HG03159 (cell line): ENCODE results near the gene MEF2B.
"Not testable (repeated sequence)": the region's sequence is repeated elsewhere in the genome, so short reads cannot be mapped to it uniquely, and the experiment has no call there.

ENCODE experiments used
- ATAC-seq: cut with Tn5 transposase; IDR thresholded peaks from one replicate; pipeline ENCODE4 v1.9.1; 2021; ENCODE audit warnings: mild to moderate bottlenecking, moderate library complexity; ENCODE audit not compliant: unreplicated experiment

Gene MEF2B

DNA sequence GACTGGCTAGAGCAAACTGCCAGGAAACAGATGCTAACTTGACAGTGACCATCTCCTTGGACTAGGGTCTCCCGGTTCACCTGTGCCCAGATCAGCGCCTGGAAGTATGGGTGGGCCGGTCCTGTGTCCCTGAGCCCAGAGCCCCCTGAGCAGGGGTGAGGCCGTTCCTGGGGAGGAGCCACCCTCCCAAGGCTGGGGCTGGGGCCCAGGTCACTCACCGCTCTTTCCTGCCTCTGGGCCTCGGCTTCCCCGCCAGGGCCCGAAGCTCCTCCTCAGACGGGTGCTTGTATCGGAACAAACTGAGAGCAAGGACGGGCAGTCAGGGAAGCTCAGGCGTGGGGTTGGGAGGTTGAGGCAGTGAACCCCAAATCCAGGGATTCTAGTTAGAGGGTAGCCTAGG lies 37.2 kb downstream of the MEF2B start:
- ATAC-seq, result no peak

DNA sequence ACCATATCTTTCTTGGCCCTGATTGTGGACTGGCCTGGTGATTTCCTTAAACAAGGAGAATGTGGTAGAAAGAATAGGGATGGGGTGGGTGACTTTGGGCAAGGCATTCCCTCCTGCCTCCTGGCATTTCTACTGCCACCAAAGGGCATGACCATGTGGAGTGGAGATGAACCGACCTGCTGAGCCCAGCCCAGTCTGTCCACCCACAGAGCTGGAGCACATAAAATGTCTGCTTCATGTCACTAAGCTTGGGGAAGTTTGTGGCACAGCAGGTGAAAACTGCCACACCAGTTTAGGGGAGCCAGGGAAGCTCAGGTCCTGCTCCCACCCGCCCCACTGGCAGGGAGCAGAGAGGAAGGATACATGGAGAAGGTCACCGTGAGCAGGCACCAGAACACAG lies 38.1 kb downstream of the MEF2B start:
- ATAC-seq, result no peak

DNA sequence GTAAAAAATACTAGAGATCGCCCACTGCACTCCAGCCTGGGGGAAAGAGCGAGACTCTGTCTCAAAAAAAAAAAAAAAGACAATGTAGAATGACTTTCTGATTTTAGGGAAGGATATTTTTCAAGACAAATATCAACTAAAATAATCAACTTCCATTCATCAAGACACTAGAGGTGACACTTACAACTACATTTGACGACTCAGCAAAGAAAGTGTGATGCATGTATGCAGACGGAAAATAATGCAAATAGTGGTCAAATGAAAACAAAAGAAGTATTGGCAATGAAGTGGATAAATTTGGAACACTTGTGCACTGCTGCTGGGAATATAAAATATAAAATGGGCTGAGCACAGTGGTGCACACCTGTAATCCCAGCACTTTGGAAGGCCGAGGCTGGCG lies 44.0 kb downstream of the MEF2B start:
- no peak for ATAC-seq

DNA sequence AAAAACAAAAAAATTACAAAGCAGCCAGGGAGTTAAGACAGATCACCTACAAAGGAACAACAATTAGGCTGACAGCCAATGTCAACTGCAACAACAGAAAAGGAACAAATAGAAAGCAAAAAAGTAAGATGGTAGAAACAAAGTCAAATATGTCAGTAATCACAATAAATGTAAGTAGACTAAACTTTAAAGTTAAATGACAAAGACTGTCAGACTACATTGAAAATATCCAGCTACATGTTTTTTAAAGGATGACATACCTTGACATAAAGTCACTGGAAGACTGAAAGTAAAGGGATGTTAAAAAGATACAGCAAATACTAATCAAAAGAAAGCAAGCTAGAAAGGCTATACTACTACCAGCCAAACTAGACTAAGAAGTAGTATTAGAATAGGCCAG lies 46.7 kb downstream of the MEF2B start:
- ATAC-seq, result no peak

DNA sequence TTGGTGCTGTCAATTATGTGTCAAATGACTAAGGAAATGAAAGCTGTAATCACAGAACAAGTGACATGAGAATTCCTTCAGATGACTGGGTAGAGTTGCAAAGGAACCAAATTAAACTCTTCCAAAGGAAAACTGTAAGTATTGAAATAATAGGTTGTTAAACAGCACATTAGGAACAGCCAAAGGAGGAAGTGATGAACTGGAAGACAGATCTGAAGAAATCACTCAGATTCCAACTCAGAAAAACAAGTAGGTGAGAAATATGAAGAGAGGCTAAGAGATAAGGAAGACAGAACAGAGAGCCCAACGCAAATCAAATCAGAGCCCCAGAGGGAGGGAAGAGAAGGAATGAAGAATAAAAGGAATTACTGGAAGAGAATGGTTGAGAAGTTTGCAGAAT lies 47.2 kb downstream of the MEF2B start:
- no peak for ATAC-seq

DNA sequence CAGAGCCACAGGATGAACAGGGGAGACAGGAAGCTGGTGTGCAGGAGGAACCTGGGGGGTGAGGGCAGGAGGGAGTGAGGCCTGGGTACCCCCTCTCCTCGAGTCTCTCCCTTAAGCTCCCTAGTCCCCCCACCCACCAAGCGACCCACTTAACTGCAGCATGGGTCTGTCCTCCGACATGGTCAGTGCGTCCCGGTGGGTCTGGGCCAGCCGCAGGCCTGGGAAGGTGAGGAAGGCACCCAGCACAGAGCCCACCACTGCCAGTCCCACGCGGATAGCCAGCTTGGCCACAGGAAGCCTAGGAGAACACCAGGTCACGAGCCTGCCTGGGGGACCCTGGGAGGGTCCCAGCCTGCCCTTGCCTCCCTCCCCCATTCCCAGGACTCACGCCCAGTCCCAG lies 48.7 kb downstream of the MEF2B start:
- ATAC-seq, result no peak

DNA sequence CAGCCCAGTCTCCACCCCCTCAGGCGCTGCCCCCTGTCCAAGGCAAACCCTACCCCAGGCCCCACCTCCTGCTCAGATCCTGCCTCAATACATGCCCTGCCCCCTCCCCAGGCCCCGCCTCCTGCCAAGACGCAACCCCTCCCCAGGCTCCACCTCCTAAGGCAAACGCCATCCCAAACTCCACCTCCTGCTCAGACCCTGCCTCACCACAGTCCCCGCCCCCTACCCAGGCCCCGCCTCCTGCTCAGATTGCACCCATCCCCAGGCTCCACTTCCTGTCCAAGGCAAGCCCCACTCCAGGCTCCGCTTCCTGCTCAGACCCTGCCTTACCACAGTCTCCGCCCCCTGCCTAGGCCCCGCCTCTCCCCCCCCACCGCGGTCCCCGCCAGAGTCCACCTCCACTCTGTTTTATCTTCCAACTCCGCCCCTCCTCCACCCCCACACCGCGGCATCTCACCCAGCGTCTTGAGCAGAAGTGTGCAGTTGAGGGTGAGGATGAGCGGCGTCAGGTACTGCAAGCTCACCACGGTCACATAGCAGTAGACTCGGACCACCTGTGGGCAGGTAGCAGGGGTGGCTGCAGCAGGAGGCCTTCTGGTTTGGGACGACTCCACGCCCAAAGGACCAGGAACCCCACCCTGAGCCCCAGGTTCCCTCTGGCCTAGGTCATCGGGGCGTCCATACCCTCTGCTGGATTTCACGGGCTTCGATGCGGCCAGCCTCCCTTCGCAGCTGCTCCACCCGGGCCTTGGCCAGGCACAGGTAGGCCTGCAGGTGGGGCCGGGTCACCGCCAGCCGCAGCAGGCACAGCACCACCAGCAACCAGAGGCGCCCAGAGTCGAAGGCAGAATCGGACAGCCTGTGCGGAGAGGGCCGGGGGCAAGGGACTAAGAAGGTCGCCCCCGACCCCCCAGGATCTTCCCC lies 49.5 kb downstream of the MEF2B start:
- no peak for ATAC-seq

DNA sequence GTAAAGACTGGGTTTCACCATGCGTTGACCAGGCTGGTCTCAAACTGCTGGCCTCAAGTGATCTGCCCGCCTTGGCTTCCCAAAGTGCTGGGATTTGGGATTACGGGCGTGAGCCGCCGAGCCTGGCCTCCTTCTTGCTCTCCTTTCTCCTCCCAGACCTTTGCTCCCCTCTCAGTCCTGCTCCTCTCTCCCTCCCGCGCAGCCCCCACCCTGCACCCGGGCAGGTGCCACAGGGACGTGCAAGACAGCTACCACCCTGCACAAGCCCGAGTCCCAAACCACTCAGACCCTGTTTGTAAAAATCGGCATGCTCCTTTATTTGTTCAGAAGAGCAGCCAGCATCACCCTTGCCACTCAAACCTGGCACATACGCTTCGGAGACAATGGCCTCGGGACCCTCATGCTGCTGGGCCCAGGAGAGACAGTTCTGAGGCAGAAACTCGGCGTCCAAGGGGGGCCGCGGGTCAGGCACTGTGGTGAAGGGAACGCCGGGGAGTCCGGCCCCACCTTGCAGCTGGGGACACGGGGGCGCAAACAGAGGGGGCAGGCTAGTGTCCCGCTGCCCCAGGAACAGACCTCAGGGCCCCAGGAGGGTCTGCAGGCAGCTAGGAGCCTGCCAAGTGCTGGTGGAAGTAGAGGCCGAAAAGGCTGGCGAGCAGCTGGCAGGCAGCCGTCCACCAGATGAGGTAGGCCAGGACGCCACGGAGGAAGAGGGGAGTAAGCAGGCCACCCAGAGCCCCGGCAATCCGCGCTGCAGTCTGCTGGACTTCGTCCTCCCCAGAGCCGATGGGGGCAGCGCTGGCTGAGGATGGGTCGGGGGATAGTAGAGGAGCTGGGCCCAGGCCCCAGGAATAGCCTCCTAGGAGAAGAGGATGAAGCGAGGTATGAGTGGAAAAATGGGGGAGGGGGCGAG lies 50.5 kb downstream of the MEF2B start:
- ATAC-seq, result no peak

DNA sequence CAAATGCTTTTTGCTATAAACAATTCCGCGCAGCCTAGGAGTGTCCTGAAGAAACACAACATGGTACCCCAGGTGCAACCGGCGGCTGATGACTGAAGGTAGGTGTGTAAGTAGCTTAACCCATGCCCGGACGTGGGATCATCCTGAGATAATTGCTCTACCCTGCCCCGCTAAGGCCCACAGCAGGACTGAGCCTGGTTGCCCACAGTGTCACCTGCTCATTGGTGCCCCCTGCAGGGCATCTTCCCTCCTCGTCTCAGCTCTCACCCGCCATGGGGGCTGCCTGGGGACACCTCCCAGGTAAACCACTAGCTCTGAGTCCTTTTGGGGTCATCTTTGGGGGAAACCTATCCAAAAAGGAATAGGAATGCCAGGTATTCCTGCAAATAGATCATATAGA lies 54.1 kb downstream of the MEF2B start:
- no peak for ATAC-seq

DNA sequence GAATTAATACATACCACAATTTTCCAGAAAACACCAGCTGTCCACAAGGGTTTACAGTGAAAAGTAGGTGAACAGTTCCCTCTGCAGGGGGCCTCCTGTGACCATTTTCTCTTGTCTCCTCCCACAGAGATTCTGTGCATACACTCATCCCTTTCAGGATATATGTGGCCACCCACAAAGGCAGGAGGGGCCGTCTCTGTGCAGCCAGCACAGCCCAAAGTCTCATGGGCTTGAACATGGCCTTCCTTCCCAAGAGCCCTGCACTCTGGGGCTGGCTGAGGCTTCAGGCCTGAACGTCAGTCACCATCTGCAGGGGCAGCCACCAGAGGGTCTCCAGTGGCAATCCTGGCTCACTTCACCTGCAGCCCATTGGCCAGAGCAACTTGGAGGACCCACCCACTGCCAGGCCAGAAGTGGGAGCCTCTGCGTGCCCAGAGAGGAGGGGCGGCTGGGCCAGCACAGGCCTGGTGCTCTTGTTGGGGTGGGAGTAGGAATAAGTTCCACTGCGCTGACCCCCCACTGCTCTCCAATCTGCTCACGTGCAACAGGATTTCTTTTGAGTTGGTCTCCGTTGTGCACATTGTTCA lies 56.9 kb downstream of the MEF2B start:
- no peak for ATAC-seq

DNA sequence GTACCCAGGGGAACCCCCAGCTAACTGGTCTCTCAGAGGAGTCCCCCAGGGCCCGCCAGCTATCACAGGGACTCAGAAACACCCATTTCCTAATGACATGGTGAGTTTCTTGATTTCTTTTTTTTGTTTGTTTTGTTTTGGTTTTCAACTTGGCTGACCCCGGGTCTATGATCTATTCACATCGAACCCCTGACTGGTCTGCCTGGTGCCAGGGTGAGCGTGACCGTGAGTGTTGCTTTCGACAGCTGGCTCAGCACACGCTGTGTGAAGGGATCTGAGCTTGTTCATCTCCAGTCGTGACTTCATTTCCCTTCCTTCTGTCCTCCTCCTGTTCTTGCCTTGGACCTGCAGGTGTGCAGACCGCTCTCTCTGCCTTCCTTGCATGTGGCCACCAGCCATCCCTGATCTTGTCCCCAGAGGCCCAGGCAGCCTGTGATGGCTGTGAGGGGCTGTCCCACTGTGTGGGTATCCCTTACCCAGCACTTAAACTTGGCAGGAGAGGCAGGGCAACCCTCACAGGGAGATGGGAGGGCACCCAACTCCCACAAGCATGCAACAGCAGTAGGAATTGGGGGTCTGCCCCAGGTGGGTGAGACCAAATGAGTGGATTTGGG lies 58.0 kb downstream of the MEF2B start:
- ATAC-seq, result no peak

DNA sequence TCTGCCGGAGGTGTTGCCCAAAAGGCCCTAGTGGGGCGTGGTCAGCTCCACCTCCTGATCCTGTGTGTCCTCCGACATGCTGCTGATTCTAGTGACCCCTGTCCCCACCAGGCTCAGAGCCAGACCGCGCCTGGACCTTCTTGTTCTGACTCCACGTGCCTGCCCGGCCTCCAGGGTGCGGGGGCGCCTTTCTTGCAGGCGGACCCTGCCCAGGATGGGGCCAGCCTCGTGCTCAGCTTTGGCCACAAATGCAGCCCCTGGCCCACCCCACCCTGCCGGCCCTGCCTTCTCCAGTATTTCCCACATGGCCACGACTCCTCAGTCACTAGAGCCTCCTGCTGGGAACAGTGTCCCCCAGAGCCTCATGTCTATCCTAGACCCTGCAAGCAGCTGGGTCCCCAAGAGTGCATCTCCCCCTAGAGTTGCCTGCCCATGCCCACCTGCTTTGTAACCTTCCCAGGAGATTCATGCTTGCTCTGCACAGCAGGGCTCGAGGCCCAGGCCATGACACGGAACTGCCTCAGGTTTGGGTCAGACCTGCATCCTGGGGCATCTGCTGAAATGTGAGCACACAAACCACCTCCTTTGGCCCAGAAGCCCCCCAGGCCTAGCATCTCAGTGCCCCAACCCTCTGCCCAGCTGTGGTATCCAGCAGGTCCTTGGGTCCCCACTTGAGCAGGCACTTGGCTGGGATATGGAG lies 58.8 kb downstream of the MEF2B start:
- ATAC-seq, result no peak

DNA sequence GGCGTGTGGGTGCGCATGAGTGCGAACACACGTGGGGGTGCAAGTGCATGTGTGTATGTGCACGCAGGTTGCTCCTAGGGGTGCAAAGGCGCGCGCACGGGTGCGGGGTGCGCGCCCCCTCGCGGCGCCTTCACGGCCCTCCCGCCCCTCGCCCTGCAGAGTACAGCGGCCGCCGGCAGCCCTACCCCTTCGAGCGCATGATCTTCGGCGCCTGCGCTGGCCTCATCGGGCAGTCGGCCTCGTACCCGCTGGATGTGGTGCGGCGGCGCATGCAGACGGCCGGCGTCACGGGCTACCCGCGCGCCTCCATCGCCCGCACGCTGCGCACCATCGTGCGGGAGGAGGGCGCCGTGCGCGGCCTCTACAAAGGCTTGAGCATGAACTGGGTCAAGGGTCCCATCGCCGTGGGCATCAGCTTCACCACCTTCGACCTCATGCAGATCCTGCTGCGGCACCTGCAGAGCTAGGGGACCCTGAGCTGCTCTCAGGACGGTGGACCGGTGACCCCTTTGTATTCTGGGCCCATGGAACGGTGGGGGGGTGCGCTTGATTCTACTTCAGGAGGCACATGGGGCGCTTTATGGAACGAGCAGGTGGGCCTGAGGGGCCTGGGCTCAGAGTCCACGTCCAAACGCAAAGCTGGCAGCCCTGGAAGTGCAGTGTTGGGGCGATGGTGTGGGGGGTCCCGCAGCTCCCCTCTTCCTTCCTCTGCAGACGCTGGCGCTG lies 59.5 kb downstream of the MEF2B start:
- ATAC-seq, result no peak

DNA sequence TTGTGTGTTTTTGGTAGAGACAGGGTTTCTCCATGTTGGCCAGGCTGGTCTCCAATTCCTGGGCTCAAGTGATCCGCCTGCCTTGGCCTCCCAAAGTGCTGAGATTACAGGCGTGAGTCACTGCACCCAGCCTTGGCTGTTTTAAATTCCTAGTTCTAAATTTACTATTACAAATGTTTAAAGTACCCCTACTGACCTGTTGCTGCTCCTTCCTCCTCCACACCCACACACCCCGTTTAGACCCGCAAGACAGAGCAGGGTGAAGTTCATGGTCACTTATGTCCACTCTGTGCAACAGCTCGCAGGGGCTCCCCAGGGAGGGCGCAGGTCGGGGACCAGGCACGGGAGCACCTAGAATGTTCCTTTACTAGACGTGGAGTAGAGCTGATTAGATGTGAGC lies 60.5 kb downstream of the MEF2B start:
- ATAC-seq, result no peak

DNA sequence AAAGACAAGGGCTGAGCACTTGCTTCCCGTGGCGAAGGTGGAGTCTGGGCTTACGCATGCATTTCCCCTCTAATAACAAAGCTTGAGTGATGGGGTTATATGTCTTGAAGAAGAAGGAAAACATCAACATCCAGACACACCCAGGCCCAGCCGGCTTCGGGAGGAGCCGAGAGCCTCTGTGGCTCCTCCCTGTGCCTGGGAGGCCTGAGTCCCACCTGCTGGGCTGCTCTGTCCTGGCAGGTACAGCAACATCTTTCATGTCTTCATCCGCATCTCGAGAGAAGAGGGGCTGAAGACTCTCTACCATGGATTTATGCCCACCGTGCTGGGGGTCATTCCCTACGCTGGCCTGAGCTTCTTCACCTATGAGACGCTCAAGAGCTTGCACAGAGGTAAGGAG lies 62.4 kb downstream of the MEF2B start:
- ATAC-seq, result no peak

DNA sequence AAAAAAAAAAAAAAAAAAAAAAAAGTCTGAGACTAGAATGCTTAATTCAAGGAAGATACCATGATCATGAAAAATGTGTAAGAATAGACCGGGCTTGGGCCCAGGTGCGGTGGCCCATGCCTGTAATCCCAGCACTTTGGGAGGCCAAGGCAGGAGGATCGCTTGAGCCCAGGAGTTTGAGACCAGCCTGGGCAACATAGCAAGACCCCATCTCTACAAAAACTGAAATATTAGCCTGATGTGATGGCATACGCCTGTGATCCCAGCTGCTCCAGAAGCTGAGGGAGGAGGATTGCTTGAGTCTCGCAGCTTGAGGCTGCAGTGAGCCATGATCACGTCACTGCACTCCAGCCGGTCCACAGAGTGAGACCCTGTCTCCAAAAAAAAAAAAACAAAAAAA lies 63.1 kb downstream of the MEF2B start:
- ATAC-seq, result not testable (repeated sequence)

DNA sequence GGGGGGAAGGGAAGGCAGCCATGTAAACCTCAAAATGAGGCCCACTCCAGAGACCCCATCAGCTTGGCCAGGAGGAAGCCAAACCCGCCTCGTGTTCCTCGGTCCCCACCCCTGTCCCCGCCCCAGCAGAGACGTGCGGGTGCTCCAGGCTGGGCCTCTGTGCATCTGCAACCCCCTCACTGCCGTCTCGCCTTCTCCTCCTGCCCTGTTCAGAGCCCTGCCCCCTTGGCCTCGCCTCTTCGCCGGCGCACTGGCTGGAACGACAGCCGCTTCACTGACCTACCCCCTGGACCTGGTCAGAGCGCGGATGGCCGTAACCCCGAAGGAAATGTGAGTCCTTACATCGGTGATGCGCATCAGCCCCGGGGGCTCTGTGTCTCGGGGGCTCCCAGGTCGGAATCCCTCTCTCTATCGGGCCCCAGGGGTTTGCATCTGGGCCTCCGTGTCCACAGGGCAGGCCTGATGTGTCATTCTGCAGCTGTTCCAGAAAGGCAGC lies 64.0 kb downstream of the MEF2B start:
- no peak for ATAC-seq

DNA sequence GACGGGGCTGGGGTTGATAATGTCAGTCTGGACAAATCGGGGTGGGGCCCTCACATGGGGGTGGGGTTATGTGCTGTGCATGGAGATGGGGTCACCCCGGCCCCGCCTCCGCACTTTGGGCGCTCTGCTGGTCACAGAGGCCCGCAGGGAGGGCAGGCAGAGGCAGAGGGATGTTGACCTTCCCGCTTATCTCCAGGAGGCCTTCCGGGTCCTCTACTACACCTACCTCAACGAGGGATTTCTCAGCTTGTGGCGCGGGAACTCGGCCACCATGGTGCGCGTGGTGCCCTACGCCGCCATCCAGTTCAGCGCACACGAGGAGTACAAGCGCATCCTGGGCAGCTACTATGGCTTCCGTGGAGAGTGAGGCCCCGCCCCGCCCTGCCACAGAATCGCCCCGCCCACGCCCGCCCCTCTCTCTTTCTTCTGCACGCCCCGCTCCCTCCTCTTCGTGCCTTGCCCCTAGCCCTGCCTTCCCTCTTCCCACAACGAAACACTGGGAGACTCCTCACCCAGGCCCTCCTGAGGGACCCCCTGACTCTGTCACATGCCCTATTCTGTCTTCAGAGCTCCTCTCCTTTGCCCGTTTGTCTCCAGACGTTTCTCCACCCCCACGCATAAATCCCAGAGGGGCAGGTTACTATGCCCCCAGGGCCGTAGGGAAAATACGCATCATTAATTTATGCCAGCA lies 64.6 kb downstream of the MEF2B start:
- ATAC-seq, result no peak

DNA sequence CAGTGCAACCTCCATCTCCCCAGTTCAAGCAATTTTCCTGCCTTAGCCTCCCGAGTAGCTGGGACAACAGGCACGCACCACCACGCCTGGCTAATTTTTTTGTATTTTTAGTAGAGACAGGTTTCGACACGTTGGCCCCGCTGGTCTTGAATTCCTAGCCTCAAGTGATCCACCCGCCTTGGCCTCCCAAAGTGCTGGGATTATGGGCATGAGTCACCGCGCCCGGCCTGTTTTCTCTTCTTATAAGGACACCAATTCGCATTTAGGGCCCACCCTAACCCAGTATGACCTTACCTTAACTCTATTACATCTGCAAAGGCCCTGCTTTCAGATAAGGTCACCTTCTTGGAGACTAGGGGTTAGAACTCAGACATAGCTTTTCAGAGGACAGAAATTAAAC lies 66.9 kb downstream of the MEF2B start:
- no peak for ATAC-seq
